ENCODE measurements around the gene CFB. TPM values are rescaled to one million over a fixed set of nuclear protein-coding genes. Genes with fewer than 3 reads are reported as not detected.

The CFB gene
- total and polyA plus RNA-seq, 2 donors (not counting 3 experiments of a cell fraction or from before 2014, with no cell fraction given), result 0.87 to 1.5 TPM

- Histone ChIP-seq H3K9me3 (replicated peaks; ENCODE audit: control insufficient read depth, insufficient read depth, low read length) (no peaks in the 10 kb centered on the region), H3K4me2 (ENCODE audit: insufficient read depth, low read length) (no peak overlapping the region), H3K79me2 (ENCODE audit: control insufficient read depth, insufficient read depth, low read length) (peaks cover 15% of the 10 kb centered on the region), H4K20me1 (replicated peaks; ENCODE audit: control insufficient read depth, extremely low read depth, insufficient read depth, low read length) (no peaks in the 10 kb centered on the region), H3K27me3 (ENCODE audit: control insufficient read depth in 2 of 2, insufficient read depth in 2 of 2, low read length in 2 of 2) (no peaks in the 10 kb centered on the region), H3K36me3 (ENCODE audit: control insufficient read depth in 2 of 2, extremely low read depth in 1 of 2, insufficient read depth in 2 of 2, low read length in 2 of 2) (peaks cover 9 to 55% of the 10 kb centered on the region in 2 experiments), H2AFZ (ENCODE audit: low read depth, low read length) (no peak overlapping the region), H3K27ac (ENCODE audit: insufficient read depth, low read depth, low read length) (no peak overlapping the region), H3K9me1 (replicated peaks; ENCODE audit: control insufficient read depth, extremely low read depth, insufficient read depth, low read length) (no peaks in the 10 kb centered on the region), H3K4me1 (ENCODE audit: control insufficient read depth, extremely low read depth, insufficient read depth, low read length) (peaks cover 9% of the 10 kb centered on the region), H3K4me3 (replicated peaks in 1 of 3; ENCODE audit: insufficient read depth in 1 of 3, low read depth in 1 of 3, low read length in 3 of 3) (no peak overlapping the region), H3K9ac (replicated peaks; ENCODE audit: extremely low read depth, insufficient read depth, low read length) (no peak overlapping the region)
- intact Hi-C loops (cut with micrococcal nuclease) (no loop called here), dilution Hi-C loops (cut with MboI; ENCODE audit: extremely low pct_ligation_motif_present, low sequenced_read_pairs) (no loop called here)
- CTCF ChIA-PET, result interaction anchor here (1.3 kb wide), 1 partner anchor 15 kb away, joined by 7 read pairs; no protein-coding TSS in a partner anchor
- BruUV-seq (replicated peaks), result no TSS peak
- no peak for TF ChIP-seq POLR2A (IDR thresholded peaks at IDR 0.05; ENCODE audit: low read depth, low read length)
- FAIRE-seq (no peak), DNase-seq (ENCODE audit: low read depth, low spot score) (no peak)
- POLR2A ChIA-PET, result no interaction called here
These were observed 21.4 kb downstream of the CFB start for GRCh38 chr6:31966997-31967925.

- Histone ChIP-seq H3K27ac (ENCODE audit: insufficient read depth, low read depth, low read length) (no peak overlapping the region), H4K20me1 (replicated peaks; ENCODE audit: control insufficient read depth, extremely low read depth, insufficient read depth, low read length) (no peaks in the 10 kb centered on the region), H2AFZ (ENCODE audit: low read depth, low read length) (no peak overlapping the region), H3K79me2 (ENCODE audit: control insufficient read depth, insufficient read depth, low read length) (peaks cover 20% of the 10 kb centered on the region), H3K4me2 (ENCODE audit: insufficient read depth, low read length) (no peak overlapping the region), H3K9me1 (replicated peaks; ENCODE audit: control insufficient read depth, extremely low read depth, insufficient read depth, low read length) (no peaks in the 10 kb centered on the region), H3K9ac (replicated peaks; ENCODE audit: extremely low read depth, insufficient read depth, low read length) (no peak overlapping the region), H3K4me3 (replicated peaks in 1 of 3; ENCODE audit: insufficient read depth in 1 of 3, low read depth in 1 of 3, low read length in 3 of 3) (no peak overlapping the region), H3K27me3 (ENCODE audit: control insufficient read depth in 2 of 2, insufficient read depth in 2 of 2, low read length in 2 of 2) (no peaks in the 10 kb centered on the region), H3K4me1 (ENCODE audit: control insufficient read depth, extremely low read depth, insufficient read depth, low read length) (peaks cover 12% of the 10 kb centered on the region), H3K36me3 (ENCODE audit: control insufficient read depth in 2 of 2, extremely low read depth in 1 of 2, insufficient read depth in 2 of 2, low read length in 2 of 2) (peaks cover 9 to 48% of the 10 kb centered on the region in 2 experiments), H3K9me3 (replicated peaks; ENCODE audit: control insufficient read depth, insufficient read depth, low read length) (no peaks in the 10 kb centered on the region)
- DNase-seq (ENCODE audit: low read depth, low spot score) (no peak), FAIRE-seq (no peak)
- ChIA-PET CTCF (no interaction called here), POLR2A (no interaction called here)
- TF ChIP-seq MYC (IDR thresholded peaks at IDR 0.05; ENCODE audit: low read depth, low read length) (no peak), MAX (IDR thresholded peaks at IDR 0.05; ENCODE audit: insufficient read depth, insufficient read length) (no peak), EZH2 (IDR thresholded peaks at IDR 0.05; ENCODE audit: borderline replicate concordance, low read depth, low read length, severe bottlenecking) (no peak), GATA2 (IDR thresholded peaks at IDR 0.05; ENCODE audit: insufficient read depth, insufficient read length, low read depth, low read length) (no peak), JUN (IDR thresholded peaks at IDR 0.05; ENCODE audit: borderline replicate concordance, insufficient read depth, insufficient read length, low read depth) (no peak), CTCF (IDR thresholded peaks at IDR 0.05; ENCODE audit: extremely low read depth in 1 of 2, insufficient read depth in 1 of 2, low read depth in 1 of 2, low read length in 2 of 2) (no peak), FOS (IDR thresholded peaks at IDR 0.05; ENCODE audit: borderline replicate concordance, insufficient read depth, low read length) (no peak), POLR2AphosphoS5 (IDR thresholded peaks at IDR 0.05; ENCODE audit: insufficient read depth, low read depth, low read length) (no peak), POLR2A (IDR thresholded peaks at IDR 0.05; ENCODE audit: low read depth, low read length) (no peak)
- no TSS peak for BruUV-seq (replicated peaks)
- intact Hi-C loops (cut with micrococcal nuclease) (no loop called here), dilution Hi-C loops (cut with MboI; ENCODE audit: extremely low pct_ligation_motif_present, low sequenced_read_pairs) (no loop called here)
These were observed 22.0 kb downstream of the CFB start for GRCh38 chr6:31967926-31968320.
